D721Med (cell line): ENCODE results near the gene RHOA.
A peak's percentile ranks its signal among the peaks of the same experiment; 100 is the strongest.
"Not testable (repeated sequence)": the region's sequence is repeated elsewhere in the genome, so short reads cannot be mapped to it uniquely, and the experiment has no call there.

Experiments
- DNase-seq: peaks from one replicate; pipeline ENCODE4 v3.0.0; 2011; ENCODE audit warnings: low spot score; ENCODE audit not compliant: insufficient read length
- FAIRE-seq: peaks from 2 replicates; lab custom pipeline; 2011; peaks lifted over from hg19 to GRCh38; lab: Jason Lieb, UNC
- CTCF ChIP-seq: IDR thresholded peaks from 2 replicates; pipeline ENCODE4 v1.5.1; 2012; ENCODE audit warnings: mild to moderate bottlenecking, control low read depth; ENCODE audit not compliant: insufficient read depth; ENCODE audit errors: missing control alignments

The RHOA gene

DNA sequence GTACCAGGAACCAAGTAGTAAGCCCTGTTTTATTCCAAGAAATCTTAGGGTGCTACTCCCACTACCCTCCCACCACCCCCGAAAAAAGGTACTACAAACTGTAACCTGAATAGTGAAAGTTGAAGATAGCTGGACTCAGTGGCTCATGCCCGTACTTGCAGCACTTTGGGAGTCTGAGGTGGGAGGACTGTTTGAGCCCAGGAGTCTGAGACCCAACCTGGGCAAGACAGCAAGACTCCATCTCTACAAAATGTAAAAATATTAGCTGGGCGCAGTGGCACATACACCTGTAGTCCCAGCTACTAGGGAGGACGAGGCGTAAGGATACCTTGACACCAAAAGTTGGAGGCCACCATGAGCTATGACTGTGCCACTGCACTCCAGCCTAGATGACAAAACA, 7.9 kb downstream of the RHOA start:
- DNase-seq (no peak), FAIRE-seq (no peak)
- TF ChIP-seq CTCF, result no peak

GRCh38 chr3:49401766-49402165, 10.0 kb downstream of the RHOA start:
- DNase-seq, result no peak
- TF ChIP-seq CTCF, result no peak
- FAIRE-seq, result no peak

DNA sequence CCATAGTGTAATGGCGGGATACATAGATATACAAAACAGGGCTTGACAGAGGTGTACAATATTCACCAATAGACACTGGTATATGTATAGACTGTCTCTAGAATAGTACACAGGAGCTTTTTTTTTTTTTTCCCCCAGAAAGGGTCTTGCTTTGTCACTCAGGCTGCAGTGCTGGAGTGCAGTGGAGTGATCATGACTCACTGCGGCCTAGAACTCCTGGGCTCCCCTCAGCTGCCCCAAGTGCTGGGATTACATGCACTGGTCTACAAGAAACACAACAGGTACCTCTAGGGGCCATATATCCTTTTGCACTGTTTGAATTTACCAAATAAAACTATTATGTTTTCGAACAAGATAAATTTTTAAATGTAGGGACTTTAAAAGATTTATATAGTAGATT, 12.3 kb downstream of the RHOA start:
- no peak for DNase-seq
- TF ChIP-seq CTCF, result no peak
- no peak for FAIRE-seq

DNA sequence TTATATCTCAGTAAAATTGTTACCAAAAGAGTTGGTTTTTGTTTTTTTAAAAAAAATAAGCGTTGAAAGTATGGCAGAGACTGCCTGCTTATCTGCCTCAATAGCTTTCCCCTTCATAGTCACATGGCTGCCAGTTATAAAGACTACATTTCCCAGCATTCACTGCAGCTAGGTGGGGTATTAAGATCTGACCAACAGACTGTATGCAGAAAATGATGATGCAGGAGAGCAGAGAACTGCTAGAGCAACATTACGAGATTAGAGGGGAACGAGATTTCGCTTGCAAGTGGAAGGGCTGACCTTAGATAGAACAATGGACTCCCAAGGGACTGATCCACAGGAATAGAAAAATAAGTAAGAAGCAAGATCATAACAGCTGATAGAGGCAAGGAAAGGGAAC, 14.3 kb downstream of the RHOA start:
- peak; percentile 95 for FAIRE-seq
- no peak for DNase-seq

GRCh38 chr3:49391310-49391709, 20.5 kb downstream of the RHOA start:
- not testable (repeated sequence) for FAIRE-seq, DNase-seq

More for the DNA sequence above, 14.3 kb downstream of the RHOA start:
- TF ChIP-seq CTCF, result no peak

DNA sequence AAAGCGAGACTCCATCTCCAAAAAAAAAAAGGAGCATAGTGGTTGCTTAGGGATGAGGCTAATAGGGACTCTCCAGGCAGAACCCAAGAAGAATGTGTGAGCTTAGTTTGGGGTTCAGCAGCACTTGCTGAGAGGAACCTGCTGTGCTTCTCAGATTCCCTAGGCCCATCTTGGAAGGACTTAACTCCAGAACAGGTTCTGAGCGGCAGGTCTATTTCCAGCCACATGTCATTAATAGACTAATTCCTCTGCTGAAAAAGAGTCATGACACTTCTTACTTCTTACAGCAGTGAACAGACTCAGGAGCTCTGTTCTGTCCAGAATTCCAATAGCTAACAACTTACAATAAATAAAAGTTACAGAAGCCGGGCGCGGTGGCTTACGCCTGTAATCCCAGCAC, 22.5 kb downstream of the RHOA start:
- DNase-seq (no peak), FAIRE-seq (no peak)
- no peak for TF ChIP-seq CTCF

GRCh38 chr3:49388289-49388820, 23.4 kb downstream of the RHOA start:
- DNase-seq (no peak), FAIRE-seq (no peak)
- no peak for TF ChIP-seq CTCF

DNA sequence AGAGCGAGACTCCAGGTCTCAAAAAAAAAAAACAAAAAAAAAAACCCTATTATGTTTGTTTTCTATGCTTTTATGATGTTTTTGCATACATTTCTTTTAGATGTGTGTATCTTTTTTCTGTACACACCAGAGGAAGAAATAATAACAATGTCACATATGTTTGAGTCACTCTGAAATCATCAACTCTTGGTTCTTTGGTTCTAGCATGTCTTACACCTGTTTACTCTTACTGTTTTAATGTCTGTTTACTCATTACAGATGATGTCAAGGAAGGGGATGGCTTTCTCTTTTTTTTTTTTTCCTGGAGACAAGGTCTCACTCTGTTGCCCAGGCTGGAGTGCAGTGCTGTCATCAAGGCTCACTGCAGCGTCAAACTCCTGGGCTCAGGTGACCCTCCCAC, 24.1 kb downstream of the RHOA start:
- FAIRE-seq (no peak), DNase-seq (no peak)
- TF ChIP-seq CTCF, result no peak
